ENCODE data around the gene PICALM.

GRCh38 chr11:86003654-86004053, 65.2 kb downstream of the PICALM start:
- TF ChIP-seq USF1 (IDR thresholded peaks at IDR 0.05) (no peak), EP300 (IDR thresholded peaks at IDR 0.05; ENCODE audit: borderline replicate concordance) (no peak)
